ENCODE measurements around the gene MYEOV. TPM values are rescaled to one million over a fixed set of nuclear protein-coding genes. Genes with fewer than 3 reads are reported as not detected.

The MYEOV gene
- total RNA-seq, 4 donors from 2014 or later: not detected

- TF ChIP-seq POLR2AphosphoS5 (IDR thresholded peaks at IDR 0.05): no peak
- no peak for TF ChIP-seq EP300 (IDR thresholded peaks at IDR 0.05)
- no peak for TF ChIP-seq POLR2A (IDR thresholded peaks at IDR 0.05; ENCODE audit: low read depth)
- TF ChIP-seq CTCF (IDR thresholded peaks at IDR 0.05): no peak
- no peaks in the 10 kb centered on the region for H3K9me3 ChIP-seq
- intact Hi-C loops (cut with DNase I): no loop called here
- H3K36me3 ChIP-seq: no peaks in the 10 kb centered on the region
- H3K27ac ChIP-seq (replicated peaks in 1 of 4): no peak overlapping the region
- no peak overlapping the region for H3K4me3 ChIP-seq
- peaks cover 0 to 10% (median 5%) of the 10 kb centered on the region in 4 donors for H3K4me1 ChIP-seq
- 91% methylated on average over 18 of the region's 21 CpGs for WGBS
- peaks cover 0 to 11% (median 0%) of the 10 kb centered on the region in 4 donors for H3K27me3 ChIP-seq
- DNase-seq (ENCODE audit: extremely low spot score): no peak
Measured at GRCh38 chr11:69269926-69270697, 23.8 kb upstream of the MYEOV start.

GRCh38 chr11:69270941-69271340 lies 23.0 kb upstream of the MYEOV start:
- no peak for TF ChIP-seq POLR2AphosphoS5 (IDR thresholded peaks at IDR 0.05)
- peaks cover 0 to 10% (median 5%) of the 10 kb centered on the region in 4 donors for H3K4me1 ChIP-seq
- WGBS: 93% methylated on average over 6 of the region's 7 CpGs
- H3K27ac ChIP-seq (replicated peaks in 1 of 4): no peak overlapping the region
- no peaks in the 10 kb centered on the region for H3K36me3 ChIP-seq
- intact Hi-C loops (cut with DNase I): no loop called here
- H3K9me3 ChIP-seq: no peaks in the 10 kb centered on the region
- H3K27me3 ChIP-seq: peaks cover 0 to 8% (median 0%) of the 10 kb centered on the region in 4 donors
- H3K4me3 ChIP-seq: no peak overlapping the region
- no peak for DNase-seq (ENCODE audit: extremely low spot score)

- intact Hi-C loops (cut with DNase I): no loop called here
- DNase-seq (ENCODE audit: extremely low spot score): no peak
- TF ChIP-seq EP300 (IDR thresholded peaks at IDR 0.05) (no peak), POLR2A (IDR thresholded peaks at IDR 0.05; ENCODE audit: low read depth) (no peak), CTCF (IDR thresholded peaks at IDR 0.05) (no peak), POLR2AphosphoS5 (IDR thresholded peaks at IDR 0.05) (no peak)
- H3K4me3 ChIP-seq: no peak overlapping the region
- WGBS: 97% methylated on average over 3 of the region's 3 CpGs
- no peak overlapping the region for H3K27ac ChIP-seq (replicated peaks in 1 of 4)
- H3K27me3 ChIP-seq: peaks cover 0 to 8% (median 0%) of the 10 kb centered on the region in 4 donors
- H3K9me3 ChIP-seq: no peaks in the 10 kb centered on the region
- H3K36me3 ChIP-seq: no peaks in the 10 kb centered on the region
- H3K4me1 ChIP-seq: peaks cover 0 to 12% (median 5%) of the 10 kb centered on the region in 4 donors
Measured at GRCh38 chr11:69272055-69272454, 21.9 kb upstream of the MYEOV start.

GRCh38 chr11:69272831-69273485 lies 21.0 kb upstream of the MYEOV start:
- H3K9me3 ChIP-seq: no peaks in the 10 kb centered on the region
- no peak for DNase-seq (ENCODE audit: extremely low spot score)
- TF ChIP-seq POLR2AphosphoS5 (IDR thresholded peaks at IDR 0.05): no peak
- TF ChIP-seq EP300 (IDR thresholded peaks at IDR 0.05): no peak
- no peak for TF ChIP-seq CTCF (IDR thresholded peaks at IDR 0.05)
- no peak for TF ChIP-seq POLR2A (IDR thresholded peaks at IDR 0.05; ENCODE audit: low read depth)
- no peak overlapping the region for H3K27ac ChIP-seq (replicated peaks in 1 of 4)
- intact Hi-C loops (cut with DNase I): no loop called here
- WGBS: 91% methylated on average over 7 of the region's 18 CpGs
- H3K4me1 ChIP-seq: peaks cover 0 to 12% (median 7%) of the 10 kb centered on the region in 4 donors
- peaks cover 0 to 4% (median 0%) of the 10 kb centered on the region in 4 donors for H3K27me3 ChIP-seq
- no peaks in the 10 kb centered on the region for H3K36me3 ChIP-seq
- H3K4me3 ChIP-seq: no peak overlapping the region

GRCh38 chr11:69273571-69273970 lies 20.4 kb upstream of the MYEOV start:
- H3K27ac ChIP-seq (replicated peaks in 1 of 4): no peak overlapping the region
- no peaks in the 10 kb centered on the region for H3K36me3 ChIP-seq
- DNase-seq (ENCODE audit: extremely low spot score): no peak
- intact Hi-C loops (cut with DNase I): no loop called here
- peaks cover 0 to 5% (median 0%) of the 10 kb centered on the region in 4 donors for H3K27me3 ChIP-seq
- no peak overlapping the region for H3K4me3 ChIP-seq
- TF ChIP-seq POLR2A (IDR thresholded peaks at IDR 0.05; ENCODE audit: low read depth) (no peak), POLR2AphosphoS5 (IDR thresholded peaks at IDR 0.05) (no peak), CTCF (IDR thresholded peaks at IDR 0.05) (no peak), EP300 (IDR thresholded peaks at IDR 0.05) (no peak)
- peaks cover 0 to 12% (median 6%) of the 10 kb centered on the region in 4 donors for H3K4me1 ChIP-seq
- H3K9me3 ChIP-seq: no peaks in the 10 kb centered on the region
- 94% methylated on average over 4 of the region's 6 CpGs for WGBS

All from esophagus muscularis mucosa (tissue), 4 donors.